ENCODE measurements around the gene HNRNPL.

GRCh38 chr19:38848299-38849146, 1.3 kb downstream of the HNRNPL start:
- TF ChIP-seq POLR2A (IDR thresholded peaks at IDR 0.05; ENCODE audit: low read length) (no peak), CTCF (IDR thresholded peaks at IDR 0.05) (no peak), HDAC2 (IDR thresholded peaks at IDR 0.05) (no peak), CHD4 (IDR thresholded peaks at IDR 0.05; ENCODE audit: borderline replicate concordance) (no peak), KDM1A (IDR thresholded peaks at IDR 0.05; ENCODE audit: low read depth) (no peak)

All from A549 (cell line).